Epithelial cell of proximal tubule (primary cell): Measurements from ENCODE around the gene SRR. TPM values are rescaled to one million over a fixed set of nuclear protein-coding genes. Genes with fewer than 3 reads are reported as not detected.
A peak's percentile ranks its signal among the peaks of the same experiment; 100 is the strongest.
"Not testable (repeated sequence)": the region's sequence is repeated elsewhere in the genome, so short reads cannot be mapped to it uniquely, and the experiment has no call there.

Experiments
- DNase-seq: peaks from one replicate; pipeline ENCODE4 v3.0.0-alpha.2; 2011; ENCODE audit warnings: low read depth
- H3K4me3 ChIP-seq: 2 replicates; pipeline ENCODE4 v1.5.1; 2011; ENCODE audit warnings: low read depth, mild to moderate bottlenecking, low read length
- total RNA-seq: library from RNA; depleted of rRNA; stranded (reverse); fragments of >200 nt; gene quantifications from 2 replicates; pipeline ENCODE4 v1.2.3, GENCODE V29; 2015
- TF ChIP-seq, protein P1 (sequence below): conservative IDR thresholded peaks from 2 replicates; pipeline ENCODE4 v1.5.1; 2012; ENCODE audit warnings: low read depth, mild to moderate bottlenecking, low read length

SRR gene
- total RNA-seq, 1 donor from 2014 or later = 2.5 TPM

DNA sequence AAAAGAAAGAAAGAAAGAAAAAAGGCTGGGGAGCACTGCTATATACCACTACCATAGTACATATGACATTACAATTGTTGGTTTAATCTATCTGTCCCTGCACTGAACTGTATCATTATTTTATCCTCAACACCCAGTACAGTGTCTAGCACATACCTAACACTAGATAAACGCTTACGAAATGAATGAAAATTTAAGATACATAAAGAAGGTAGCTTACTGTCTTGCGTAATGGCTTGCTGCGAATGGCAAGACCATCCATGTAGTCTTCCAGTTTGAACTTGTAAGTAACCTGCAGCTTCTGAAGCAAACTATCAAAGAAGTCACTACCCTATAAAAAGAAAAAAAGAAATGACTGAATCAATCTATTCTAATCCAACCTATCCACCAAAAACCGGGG is 6.7 kb upstream of the SRR start:
- no peak overlapping the region for H3K4me3 ChIP-seq
- TF ChIP-seq, protein P1, sequence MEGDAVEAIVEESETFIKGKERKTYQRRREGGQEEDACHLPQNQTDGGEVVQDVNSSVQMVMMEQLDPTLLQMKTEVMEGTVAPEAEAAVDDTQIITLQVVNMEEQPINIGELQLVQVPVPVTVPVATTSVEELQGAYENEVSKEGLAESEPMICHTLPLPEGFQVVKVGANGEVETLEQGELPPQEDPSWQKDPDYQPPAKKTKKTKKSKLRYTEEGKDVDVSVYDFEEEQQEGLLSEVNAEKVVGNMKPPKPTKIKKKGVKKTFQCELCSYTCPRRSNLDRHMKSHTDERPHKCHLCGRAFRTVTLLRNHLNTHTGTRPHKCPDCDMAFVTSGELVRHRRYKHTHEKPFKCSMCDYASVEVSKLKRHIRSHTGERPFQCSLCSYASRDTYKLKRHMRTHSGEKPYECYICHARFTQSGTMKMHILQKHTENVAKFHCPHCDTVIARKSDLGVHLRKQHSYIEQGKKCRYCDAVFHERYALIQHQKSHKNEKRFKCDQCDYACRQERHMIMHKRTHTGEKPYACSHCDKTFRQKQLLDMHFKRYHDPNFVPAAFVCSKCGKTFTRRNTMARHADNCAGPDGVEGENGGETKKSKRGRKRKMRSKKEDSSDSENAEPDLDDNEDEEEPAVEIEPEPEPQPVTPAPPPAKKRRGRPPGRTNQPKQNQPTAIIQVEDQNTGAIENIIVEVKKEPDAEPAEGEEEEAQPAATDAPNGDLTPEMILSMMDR = no peak
- DNase-seq = no peak

DNA sequence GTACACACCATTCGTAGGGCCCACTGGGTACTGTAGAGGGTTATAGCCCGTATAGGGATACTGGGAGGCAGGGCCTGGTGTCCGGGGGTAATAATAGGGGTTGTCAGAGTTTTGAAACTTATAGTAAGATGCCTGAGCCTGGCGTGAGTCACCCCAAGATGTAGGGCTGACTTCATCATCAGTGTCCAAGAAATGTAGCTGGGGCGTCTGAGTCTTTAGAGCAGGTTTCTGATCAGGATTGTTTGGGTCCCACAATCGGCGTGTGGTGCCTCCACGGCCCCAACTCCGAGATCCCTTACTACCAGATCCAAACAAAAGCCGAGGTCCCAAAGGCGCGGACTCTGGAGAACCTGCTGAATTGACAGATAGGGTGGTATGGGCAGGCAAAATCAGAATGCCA is 4.6 kb upstream of the SRR start:
- TF ChIP-seq, protein P1 = no peak
- DNase-seq = no peak
- H3K4me3 ChIP-seq = no peak overlapping the region

DNA sequence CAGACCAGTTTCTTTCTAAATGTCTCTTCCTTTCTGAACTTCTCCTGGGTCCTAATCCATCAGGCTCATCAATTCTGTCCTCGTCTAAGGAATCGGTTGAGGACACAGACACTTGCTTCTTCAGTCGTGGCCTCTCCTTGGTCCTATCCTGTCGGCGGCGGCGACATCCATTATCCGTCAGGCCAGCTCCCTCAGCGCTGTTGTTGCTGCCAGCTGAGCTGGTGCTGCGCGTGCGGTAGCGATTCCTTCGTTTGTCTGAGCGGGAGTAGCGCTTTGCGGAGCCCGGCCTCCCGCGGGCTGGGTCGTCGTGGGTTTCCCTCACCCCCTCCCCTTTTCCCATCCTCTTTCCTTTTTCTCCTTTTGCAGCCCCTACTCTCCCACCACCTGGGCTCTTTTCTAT is 4.0 kb upstream of the SRR start:
- no peak overlapping the region for H3K4me3 ChIP-seq
- TF ChIP-seq, protein P1 = no peak
- DNase-seq = no peak

DNA sequence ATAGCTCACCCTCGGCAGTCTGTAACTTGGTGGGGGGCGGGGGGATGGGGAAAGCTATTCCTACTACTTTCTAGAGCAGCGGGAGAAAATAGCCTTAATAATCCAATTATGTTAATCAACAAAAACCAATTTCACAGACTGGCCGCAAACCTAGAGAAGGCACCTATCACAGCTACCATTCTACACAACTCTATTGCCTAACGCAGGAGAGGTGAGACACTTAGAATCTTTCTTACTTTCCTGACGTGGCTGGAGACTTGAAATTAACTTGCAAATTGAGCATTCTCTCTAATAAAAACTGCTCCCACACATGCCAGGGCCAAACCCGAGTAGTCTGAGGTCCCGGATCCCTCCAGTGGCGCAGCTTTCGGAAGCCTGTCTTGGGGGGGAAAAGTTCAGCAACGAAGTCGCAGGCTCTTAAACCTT is 959 bp upstream of the SRR start:
- TF ChIP-seq, protein P1 = no peak
- H3K4me3 ChIP-seq = peak overlapping the region; percentile 99
- no peak for DNase-seq

DNA sequence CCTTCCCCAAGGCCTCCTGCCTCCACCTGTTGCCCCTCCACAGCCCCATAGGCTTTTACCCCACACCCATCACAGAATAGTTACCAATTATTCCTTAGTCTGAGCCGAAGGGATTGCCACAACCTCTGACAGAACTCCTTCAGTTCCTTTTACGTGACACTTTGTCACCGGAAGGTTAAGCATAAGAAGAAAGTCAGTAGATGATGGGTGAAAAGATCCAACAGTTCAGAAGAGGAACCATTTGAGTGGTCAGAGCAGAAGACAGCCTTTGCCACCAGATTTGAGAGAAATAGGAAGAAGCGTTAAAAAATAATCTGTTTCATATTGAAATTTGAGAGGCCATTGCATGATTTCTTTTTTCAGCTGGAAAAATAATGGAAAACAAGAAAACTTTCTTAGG is 1.2 kb downstream of the SRR start:
- TF ChIP-seq, protein P1 = no peak
- no peak for DNase-seq
- no peak overlapping the region for H3K4me3 ChIP-seq

DNA sequence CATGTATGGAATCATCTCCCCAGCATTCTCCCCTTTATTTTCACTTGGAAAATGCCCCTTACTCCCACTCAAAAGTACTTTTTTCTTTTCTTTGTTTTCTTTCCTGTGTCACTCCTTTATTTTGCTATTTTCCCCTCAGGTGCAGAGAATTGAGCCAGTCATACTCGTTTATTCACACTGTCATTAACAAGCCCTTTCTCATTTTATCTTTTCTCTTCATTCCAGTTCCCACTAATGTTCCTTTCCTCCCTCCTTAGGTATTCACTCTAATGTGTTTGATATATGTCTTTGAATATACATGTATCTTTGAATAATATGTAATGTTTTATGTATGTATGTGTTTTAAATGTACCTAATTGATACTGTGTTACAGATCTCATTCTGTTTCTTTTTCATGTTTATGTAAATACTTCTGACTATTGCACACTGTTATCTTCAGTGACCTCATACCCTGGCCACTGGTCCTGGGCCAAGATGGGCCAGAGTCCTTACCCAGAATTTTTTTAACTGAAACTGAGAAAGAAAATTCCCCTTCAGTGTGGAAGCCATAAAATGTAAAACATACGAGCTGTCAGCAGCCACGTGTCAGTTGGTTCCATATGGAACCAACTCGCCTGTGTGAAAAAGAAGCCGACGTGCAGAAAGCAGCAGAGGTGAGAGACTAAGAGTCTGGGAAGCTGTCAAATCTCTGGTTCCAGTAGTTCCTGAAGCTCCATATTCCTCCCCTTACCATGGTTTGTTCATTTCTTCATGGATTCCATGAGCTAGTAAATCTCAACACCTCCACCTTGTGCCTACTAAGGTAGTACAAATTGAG is 5.8 kb downstream of the SRR start:
- TF ChIP-seq, protein P1 = no peak
- no peak overlapping the region for H3K4me3 ChIP-seq
- DNase-seq = no peak

DNA sequence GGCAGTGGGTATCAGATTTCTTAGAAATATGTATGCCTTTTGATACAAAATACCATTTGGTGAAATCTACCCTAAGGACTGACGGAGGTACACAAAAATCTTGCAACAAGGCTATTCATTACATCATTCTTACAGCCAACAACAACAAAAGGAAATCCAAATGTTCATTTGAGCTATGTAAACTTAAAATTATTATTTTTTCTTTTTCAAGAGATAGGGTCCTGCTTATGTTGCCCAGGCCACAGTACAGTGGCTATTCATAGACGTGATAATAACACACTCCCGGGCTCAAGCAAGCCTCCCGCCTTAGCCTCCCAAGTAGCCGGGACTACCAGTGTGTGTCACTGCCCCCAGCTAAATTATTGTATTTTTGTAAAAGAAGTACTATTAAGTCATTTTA is 9.0 kb downstream of the SRR start:
- no peak overlapping the region for H3K4me3 ChIP-seq
- no peak for DNase-seq
- TF ChIP-seq, protein P1 = no peak

DNA sequence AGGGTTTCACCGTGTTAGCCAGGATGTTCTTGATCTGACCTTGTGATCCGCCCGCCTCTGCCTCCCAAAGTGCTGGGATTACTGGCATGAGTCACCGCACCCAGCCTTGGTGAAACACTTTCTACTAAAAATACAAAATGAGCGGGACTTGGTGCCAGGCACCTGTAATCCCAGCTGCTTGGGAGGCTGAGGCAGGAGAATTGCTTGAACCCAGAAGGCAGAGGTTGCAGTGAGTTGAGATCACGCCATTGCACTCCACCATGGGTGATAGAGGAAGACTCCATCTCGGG is 13.1 kb downstream of the SRR start:
- not testable (repeated sequence) for DNase-seq, H3K4me3 ChIP-seq
